Cardiac fibroblast (primary cell): ENCODE measurements around the gene CRTC3.
A peak's percentile ranks its signal among the peaks of the same experiment; 100 is the strongest.

ENCODE experiments used
- DNase-seq, 2 donors: peaks; one replicate each; pipeline versions ENCODE4 v3.0.0 to v3.0.0-alpha.2; 2010; ENCODE audit warnings: low read depth in 2 of 2
- H3K4me3 ChIP-seq, 2 donors: replicated peaks in 1 of 2; 1 replicate in 1 of 2; 2 replicates in 1 of 2; pipeline ENCODE4 v1.5.1; 2011; ENCODE audit warnings: low read depth in 2 of 2, low read length in 2 of 2, mild to moderate bottlenecking in 2 of 2, moderate library complexity in 1 of 2
- CTCF ChIP-seq: IDR thresholded peaks from one replicate; pipeline ENCODE4 v1.5.1; 2011; ENCODE audit warnings: low read depth, mild to moderate bottlenecking, low read length, inconsistent platforms

Gene CRTC3

GRCh38 chr15:90690585-90690984 is 160.9 kb downstream of the CRTC3 start:
- no peak overlapping the region for H3K4me3 ChIP-seq
- TF ChIP-seq CTCF = no peak
- peak in 1 of 2 donors; percentile 47 for DNase-seq

DNA sequence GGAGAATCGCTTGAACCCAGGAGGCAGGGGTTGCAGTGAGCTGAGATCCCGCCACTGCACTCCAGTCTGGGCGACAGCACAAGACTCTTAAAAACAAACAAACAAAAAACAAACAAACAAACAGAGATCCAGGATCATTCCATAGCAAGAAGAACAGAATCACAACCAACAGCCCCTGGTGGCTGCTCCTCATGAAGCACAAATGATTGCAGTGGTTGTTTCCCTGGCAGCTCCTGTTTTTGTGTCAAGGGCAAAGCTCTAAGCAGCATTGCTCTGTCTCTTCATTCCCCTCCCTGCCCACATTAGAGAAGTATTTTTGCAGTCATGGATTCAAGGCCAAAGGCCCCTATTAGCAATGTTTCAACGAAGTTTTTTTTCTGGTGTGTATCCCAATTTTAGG is 161.6 kb downstream of the CRTC3 start:
- H3K4me3 ChIP-seq = no peak overlapping the region
- no peak for DNase-seq
- TF ChIP-seq CTCF = peak; percentile 11

DNA sequence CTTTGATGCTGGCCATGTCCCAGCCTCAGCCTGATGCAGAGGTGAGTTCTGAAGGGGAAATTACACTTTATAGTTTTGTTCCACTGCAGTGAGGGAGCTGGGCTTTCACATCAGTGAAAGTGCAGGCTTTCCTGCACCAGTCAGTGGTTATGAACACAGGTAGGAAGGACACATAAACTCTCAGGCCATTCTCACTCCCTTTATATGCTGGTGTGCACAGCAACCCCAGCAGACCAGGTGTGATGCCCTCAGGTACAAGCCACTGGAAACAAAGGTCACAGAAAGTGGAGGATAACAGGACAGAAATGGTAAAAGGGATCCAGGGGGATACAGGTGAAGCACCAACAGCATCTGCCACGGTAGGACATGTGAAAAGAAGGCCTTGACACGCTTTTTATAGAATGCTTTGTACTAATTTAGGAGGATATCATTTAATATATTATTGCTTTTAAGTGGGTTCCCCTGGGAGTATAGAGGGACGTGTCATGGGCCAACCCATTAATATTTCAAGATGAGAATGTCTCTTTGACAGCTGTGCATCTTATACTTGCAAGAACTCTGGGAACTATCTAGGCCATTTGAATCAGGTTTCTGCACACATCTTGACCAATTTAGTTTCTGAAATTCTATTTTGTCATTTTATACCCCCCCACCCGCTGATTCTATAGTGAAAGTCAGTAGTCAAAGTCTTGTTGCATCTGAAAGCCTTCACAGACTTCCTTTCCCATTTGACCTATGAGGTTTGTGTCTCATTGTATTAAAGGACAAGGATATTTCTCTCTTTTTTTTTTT is 162.5 kb downstream of the CRTC3 start:
- no peak for TF ChIP-seq CTCF
- no peak for DNase-seq

More for the DNA sequence above, 162.5 kb downstream of the CRTC3 start:
- H3K4me3 ChIP-seq = no peak overlapping the region
